ENCODE results near the gene KCNJ18.
"Not testable (repeated sequence)": the region's sequence is repeated elsewhere in the genome, so short reads cannot be mapped to it uniquely, and the experiment has no call there.

DNA sequence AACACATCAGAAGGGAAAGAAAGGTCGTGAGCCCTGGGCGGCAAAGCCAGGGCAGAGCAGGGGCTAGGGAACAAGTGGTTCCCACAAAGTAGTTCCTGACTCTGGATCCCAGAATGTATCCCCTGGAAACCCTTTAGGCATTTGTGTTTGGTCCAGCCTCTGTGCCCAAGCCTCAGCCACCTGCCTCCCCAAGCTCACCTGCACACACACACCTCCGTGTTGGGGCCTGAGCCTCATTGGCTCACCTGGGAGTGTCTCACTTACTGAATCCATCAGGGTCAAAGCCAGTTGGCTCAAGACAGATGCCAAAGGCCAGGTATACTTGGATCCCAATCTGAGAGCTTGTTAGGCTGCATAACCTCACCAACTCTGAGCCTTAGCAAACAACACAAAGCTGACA is 54.1 kb downstream of the KCNJ18 start:
- not testable (repeated sequence) for TF ChIP-seq CTCF (conservative IDR thresholded peaks at IDR 0.05; ENCODE audit: low read depth, low read length); EZH2phosphoT487 (IDR thresholded peaks at IDR 0.05; ENCODE audit: borderline replicate concordance, low read length); EZH2 (IDR thresholded peaks at IDR 0.05; ENCODE audit: low read length, unreplicated experiment)
